GM12878 (cell line): ENCODE measurements around the gene CNGB1. TPM values are rescaled to one million over a fixed set of nuclear protein-coding genes. Genes with fewer than 3 reads are reported as not detected.

Source experiments
- ATAC-seq: fragments of 200-7000 bp; cut with Tn5 transposase; 3 replicates; pipeline ENCODE4 v1.9.1; 2020; ENCODE audit warnings: mild to moderate bottlenecking, moderate library complexity
- BruUV-seq: library from RNA; stranded (reverse); fragments of 400-500 nt; replicated peaks from 2 replicates; lab custom pipeline; 2021; lab: Mats Ljungman, UMichigan
- CTCF ChIA-PET: fragments of 300-600 bp; sonication (Branson Sonifier 250); formaldehyde crosslinking; extraction: SDS; loops from one replicate; lab custom pipeline; 2021; ENCODE audit warnings: inconsistent platforms; lab: Yijun Ruan, JAX
- POLR2A ChIA-PET: fragments of 350-600 bp; formaldehyde crosslinking; extraction: SDS; loops from one replicate; lab custom pipeline; 2021; ENCODE audit warnings: inconsistent platforms; lab: Charles Lee
- RAD21 ChIA-PET: fragments of 300-600 bp; sonication (Branson Sonifier 250); formaldehyde crosslinking; loops from one replicate; lab custom pipeline; 2023; ENCODE audit warnings: antibody characterized with exemption; ENCODE audit not compliant: unreplicated experiment; lab: Charles Lee
- SMC1A ChIA-PET: fragments of 300-600 bp; sonication (Branson Sonifier 250); formaldehyde crosslinking; loops from one replicate; lab custom pipeline; 2023; ENCODE audit not compliant: unreplicated experiment, uncharacterized antibody; lab: Charles Lee
- DNase-seq: peaks from one replicate; pipeline ENCODE4 v3.0.0-alpha.2; 2011; ENCODE audit warnings: low read depth, low spot score
- FAIRE-seq: peaks from 3 replicates; lab custom pipeline; 2011; peaks lifted over from hg19 to GRCh38; lab: Jason Lieb, UNC
- H2AFZ ChIP-seq: 2 replicates; pipeline ENCODE4 v1.6.0; 2011; ENCODE audit warnings: low read depth, low read length, control low read depth; ENCODE audit not compliant: control insufficient read depth
- H3K27ac ChIP-seq: 2 replicates; pipeline ENCODE4 v1.5.1; 2011; ENCODE audit warnings: control low read depth; ENCODE audit not compliant: control insufficient read depth, insufficient read depth
- H3K27me3 ChIP-seq, 2 experiments: replicated peaks in 1 of 2; 2 replicates each; pipeline versions ENCODE4 v1.6.0 to v1.6.1; 2011; ENCODE audit warnings: low read length in 1 of 2; ENCODE audit not compliant: control insufficient read depth in 2 of 2, insufficient read depth in 2 of 2
- H3K36me3 ChIP-seq, 2 experiments: 2 replicates each; pipeline ENCODE4 v1.5.1; 2011; ENCODE audit warnings: low read length in 1 of 2; ENCODE audit not compliant: control insufficient read depth in 2 of 2, insufficient read depth in 2 of 2
- H3K4me1 ChIP-seq: 2 replicates; pipeline ENCODE4 v1.6.1; 2011; ENCODE audit warnings: mild to moderate bottlenecking, low read length, moderate library complexity, mixed read lengths; ENCODE audit not compliant: control insufficient read depth, insufficient read depth
- H3K4me2 ChIP-seq: 2 replicates; pipeline ENCODE4 v1.6.0; 2011; ENCODE audit warnings: control low read depth; ENCODE audit not compliant: control insufficient read depth, insufficient read depth
- H3K4me3 ChIP-seq: fragments of 200-600 bp; sonication (generic); 2 replicates; pipeline ENCODE4 v1.5.1; 2016
- H3K79me2 ChIP-seq: 2 replicates; pipeline ENCODE4 v1.6.0; 2011; ENCODE audit warnings: low read length; ENCODE audit not compliant: control insufficient read depth, insufficient read depth
- H3K9ac ChIP-seq: 2 replicates; pipeline ENCODE4 v1.8.0; 2011; ENCODE audit warnings: low read length, control low read depth, mixed read lengths; ENCODE audit not compliant: control insufficient read depth, insufficient read depth
- H3K9me3 ChIP-seq: replicated peaks from 3 replicates; pipeline ENCODE4 v1.5.1; 2011; ENCODE audit warnings: mild to moderate bottlenecking, low read length; ENCODE audit not compliant: control insufficient read depth, insufficient read depth
- H4K20me1 ChIP-seq: 2 replicates; pipeline ENCODE4 v1.6.0; 2011; ENCODE audit not compliant: control insufficient read depth, insufficient read depth
- BMI1 ChIP-seq: fragments of 450-650 bp; IDR thresholded peaks from 2 replicates; pipeline ENCODE4 v1.6.1; 2016; ENCODE audit warnings: mild to moderate bottlenecking, moderate library complexity, borderline replicate concordance
- MLLT1 ChIP-seq: fragments of 450-650 bp; IDR thresholded peaks from 2 replicates; pipeline ENCODE4 v1.6.1; 2016; ENCODE audit warnings: mild to moderate bottlenecking
- MYC ChIP-seq: IDR thresholded peaks from 2 replicates; pipeline ENCODE4 v1.6.1; 2011; ENCODE audit warnings: mild to moderate bottlenecking, low read length, moderate library complexity, inconsistent platforms; ENCODE audit not compliant: insufficient read depth, insufficient replicate concordance, insufficient read length, severe bottlenecking
- SP1 ChIP-seq: IDR thresholded peaks from one replicate; pipeline ENCODE4 v1.6.1; 2011; ENCODE audit warnings: low read depth, low read length
- WGBS: methylation state at CpG from one replicate; pipeline ENCODE4 v1.1.6; 2016; ENCODE audit warnings: low lambda C conversion rate; ENCODE audit not compliant: insufficient replicate concordance, insufficient coverage; ENCODE audit errors: missing lambda C conversion rate; 5-methylcytosine and 5-hydroxymethylcytosine counted together
- in situ Hi-C: fragments of 300-500 bp; cut with MboI; formaldehyde crosslinking; loops from 9 replicates; pipeline ENCODE4 v1.14.3; 2018; ENCODE audit warnings: mixed read lengths
- intact Hi-C: fragments of 100-400 bp; cut with micrococcal nuclease; formaldehyde crosslinking; loops from one replicate; pipeline ENCODE4 v1.14.2; 2022; ENCODE audit not compliant: unreplicated experiment
- polyA plus RNA-seq, 11 experiments: library from polyadenylated mRNA; depleted of rRNA in 4 of 11; unstranded in 6 of 11; stranded (reverse) in 5 of 11; fragments of >200 nt; fragmentation: Nextera tagmentation in 4 of 11; fragmentation: Illumina TruSeq in 1 of 11; extraction: Ambion mirVana in 4 of 11; extraction: Trizol in 1 of 11; gene quantifications; 1 replicate in 1 of 11; 2 replicates in 10 of 11; pipeline versions ENCODE4 v1.2.1 to v1.2.3, GENCODE V29; 2011 to 2016; ENCODE audit warnings: inconsistent platforms in 2 of 11, missing spikeins in 2 of 11, low read depth in 1 of 11
- total RNA-seq, 4 experiments: library from RNA; depleted of rRNA in 3 of 4; stranded (reverse); fragments of >200 nt in 3 of 4; fragmentation: Illumina TruSeq in 1 of 4; extraction: Trizol in 1 of 4; gene quantifications; 2 replicates each; pipeline versions ENCODE4 v1.2.1 to v1.2.3, GENCODE V29; 2013 to 2021
- TF ChIP-seq, protein P1 (sequence below): fragments of 450-650 bp; IDR thresholded peaks from 2 replicates; pipeline ENCODE4 v1.6.1; 2016; ENCODE audit warnings: mild to moderate bottlenecking, moderate library complexity, borderline replicate concordance

Gene CNGB1
- total and polyA plus RNA-seq, 10 of the 15 experiments (the other 5 are each of a cell fraction or from before 2014, with no cell fraction given) = 0.03 TPM; not detected in 9

DNA sequence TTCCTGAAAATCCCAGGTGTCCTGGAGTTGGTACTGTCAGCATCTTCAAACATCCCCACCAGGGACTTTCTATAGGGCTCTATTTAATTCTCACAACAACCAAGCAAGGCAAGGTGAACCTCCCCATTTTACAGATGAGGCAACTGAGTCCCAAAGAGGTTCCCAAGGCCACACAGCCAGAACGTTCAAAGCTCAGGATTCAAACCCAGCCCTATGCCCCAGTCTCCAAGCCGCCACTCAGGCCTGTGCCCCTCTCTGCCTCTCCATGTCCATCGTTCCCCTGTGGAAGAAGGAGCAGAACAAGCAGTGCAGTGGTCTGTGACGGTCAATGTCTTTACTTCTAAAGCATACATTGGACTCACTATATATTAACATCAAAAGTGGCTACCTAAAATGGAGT is 23.4 kb upstream of the CNGB1 start:
- Histone ChIP-seq H3K9ac (no peak overlapping the region), H3K9me3 (no peaks in the 10 kb centered on the region), H4K20me1 (no peaks in the 10 kb centered on the region), H2AFZ (no peak overlapping the region), H3K27me3 (no peaks in the 10 kb centered on the region), H3K79me2 (no peaks in the 10 kb centered on the region), H3K27ac (no peak overlapping the region), H3K36me3 (no peaks in the 10 kb centered on the region; a peak in 1 of 4 replicates), H3K4me3 (no peak overlapping the region), H3K4me2 (no peak overlapping the region), H3K4me1 (peaks cover 5% of the 10 kb centered on the region)
- TF ChIP-seq, protein P1, sequence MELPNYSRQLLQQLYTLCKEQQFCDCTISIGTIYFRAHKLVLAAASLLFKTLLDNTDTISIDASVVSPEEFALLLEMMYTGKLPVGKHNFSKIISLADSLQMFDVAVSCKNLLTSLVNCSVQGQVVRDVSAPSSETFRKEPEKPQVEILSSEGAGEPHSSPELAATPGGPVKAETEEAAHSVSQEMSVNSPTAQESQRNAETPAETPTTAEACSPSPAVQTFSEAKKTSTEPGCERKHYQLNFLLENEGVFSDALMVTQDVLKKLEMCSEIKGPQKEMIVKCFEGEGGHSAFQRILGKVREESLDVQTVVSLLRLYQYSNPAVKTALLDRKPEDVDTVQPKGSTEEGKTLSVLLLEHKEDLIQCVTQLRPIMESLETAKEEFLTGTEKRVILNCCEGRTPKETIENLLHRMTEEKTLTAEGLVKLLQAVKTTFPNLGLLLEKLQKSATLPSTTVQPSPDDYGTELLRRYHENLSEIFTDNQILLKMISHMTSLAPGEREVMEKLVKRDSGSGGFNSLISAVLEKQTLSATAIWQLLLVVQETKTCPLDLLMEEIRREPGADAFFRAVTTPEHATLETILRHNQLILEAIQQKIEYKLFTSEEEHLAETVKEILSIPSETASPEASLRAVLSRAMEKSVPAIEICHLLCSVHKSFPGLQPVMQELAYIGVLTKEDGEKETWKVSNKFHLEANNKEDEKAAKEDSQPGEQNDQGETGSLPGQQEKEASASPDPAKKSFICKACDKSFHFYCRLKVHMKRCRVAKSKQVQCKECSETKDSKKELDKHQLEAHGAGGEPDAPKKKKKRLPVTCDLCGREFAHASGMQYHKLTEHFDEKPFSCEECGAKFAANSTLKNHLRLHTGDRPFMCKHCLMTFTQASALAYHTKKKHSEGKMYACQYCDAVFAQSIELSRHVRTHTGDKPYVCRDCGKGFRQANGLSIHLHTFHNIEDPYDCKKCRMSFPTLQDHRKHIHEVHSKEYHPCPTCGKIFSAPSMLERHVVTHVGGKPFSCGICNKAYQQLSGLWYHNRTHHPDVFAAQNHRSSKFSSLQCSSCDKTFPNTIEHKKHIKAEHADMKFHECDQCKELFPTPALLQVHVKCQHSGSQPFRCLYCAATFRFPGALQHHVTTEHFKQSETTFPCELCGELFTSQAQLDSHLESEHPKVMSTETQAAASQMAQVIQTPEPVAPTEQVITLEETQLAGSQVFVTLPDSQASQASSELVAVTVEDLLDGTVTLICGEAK = no peak
- no peak for TF ChIP-seq SP1
- no peak for TF ChIP-seq MLLT1
- TF ChIP-seq BMI1 = no peak
- TF ChIP-seq MYC = no peak
- ChIA-PET RAD21 (no interaction called here), CTCF (interaction anchor here (0.6 kb wide), 1 partner anchor 112 kb away, joined by 3 read pairs; no protein-coding TSS in a partner anchor), POLR2A (no interaction called here), SMC1A (no interaction called here)
- 97% methylated on average over 4 of the region's 4 CpGs for WGBS
- ATAC-seq = no peak
- in situ Hi-C loops (no loop called here), intact Hi-C loops (no loop called here)
- DNase-seq = no peak
- no peak for FAIRE-seq
- no TSS peak for BruUV-seq
